DMS153 treated with DMSO at 0.1 percent for 48 hours (cell line): Measurements from ENCODE around the gene DNAJC4.

Source experiments
- DNase-seq: peaks from one replicate; lab custom pipeline; 2025; ENCODE audit not compliant: unreplicated experiment; lab: John Stamatoyannopoulos, UW

Gene DNAJC4

GRCh38 chr11:64275031-64275800 lies 44.9 kb downstream of the DNAJC4 start:
- DNase-seq: no peak

GRCh38 chr11:64275841-64276240 lies 45.5 kb downstream of the DNAJC4 start:
- no peak for DNase-seq

- DNase-seq: no peak
Measured at GRCh38 chr11:64276653-64277431, 46.5 kb downstream of the DNAJC4 start.

- no peak for DNase-seq
Measured at GRCh38 chr11:64278576-64279190, 48.3 kb downstream of the DNAJC4 start.

- no peak for DNase-seq
Measured at GRCh38 chr11:64281957-64282770, 51.8 kb downstream of the DNAJC4 start.

- DNase-seq: no peak
Measured at GRCh38 chr11:64283092-64283491, 52.7 kb downstream of the DNAJC4 start.
